B cell (primary cell): ENCODE results near the gene AKAP14.

Experiments used
- CTCF ChIP-seq: fragments of 200-600 bp; IDR thresholded peaks from one replicate; pipeline ENCODE4 v1.8.0; 2022; ENCODE audit warnings: antibody characterized with exemption, mild to moderate bottlenecking
- EZH2 ChIP-seq: IDR thresholded peaks from 2 replicates; pipeline ENCODE4 v1.6.1; 2012; ENCODE audit warnings: borderline replicate concordance, low read depth, mild to moderate bottlenecking, moderate library complexity, low read length; ENCODE audit not compliant: insufficient read depth, poor library complexity, severe bottlenecking

GRCh38 chrX:119878740-119879139, 17.0 kb upstream of the AKAP14 start:
- no peak for TF ChIP-seq CTCF
- TF ChIP-seq EZH2 = no peak
